ENCODE measurements around the gene GADL1. TPM values are rescaled to one million over a fixed set of nuclear protein-coding genes. Genes with fewer than 3 reads are reported as not detected.

The GADL1 gene
- total RNA-seq, 2 experiments from 2014 or later: not detected

GRCh38 chr3:30871720-30872119 lies 22.7 kb downstream of the GADL1 start:
- Mint-ChIP-seq H3K4me1 (ENCODE audit: low read depth) (no peaks in the 10 kb centered on the region), H3K4me3 (no peak overlapping the region), H3K27me3 (peaks cover 5% of the 10 kb centered on the region), H3K36me3 (ENCODE audit: low read depth) (no peaks in the 10 kb centered on the region), H3K9me3 (no peaks in the 10 kb centered on the region), H3K27ac (no peak overlapping the region)
- intact Hi-C loops (cut with micrococcal nuclease): no loop called here
- DNase-seq (no peak), ATAC-seq (no peak)
- POLR2A ChIA-PET: no interaction called here
- CTCF ChIA-PET: interaction anchor here (1.0 kb wide), 2 partner anchors 16 to 45 kb away, joined by 3 read pairs; no protein-coding TSS in a partner anchor
- no peak for TF ChIP-seq CTCF (IDR thresholded peaks at IDR 0.05)

- POLR2A ChIA-PET: no interaction called here
- no peak for TF ChIP-seq CTCF (IDR thresholded peaks at IDR 0.05)
- peaks cover 3% of the 10 kb centered on the region for H3K27me3 Mint-ChIP-seq
- H3K4me1 Mint-ChIP-seq (ENCODE audit: low read depth): no peaks in the 10 kb centered on the region
- DNase-seq (no peak), ATAC-seq (no peak)
- H3K27ac Mint-ChIP-seq: no peak overlapping the region
- H3K4me3 Mint-ChIP-seq: no peak overlapping the region
- H3K36me3 Mint-ChIP-seq (ENCODE audit: low read depth): no peaks in the 10 kb centered on the region
- CTCF ChIA-PET: no interaction called here
- intact Hi-C loops (cut with micrococcal nuclease): no loop called here
- no peaks in the 10 kb centered on the region for H3K9me3 Mint-ChIP-seq
Measured at GRCh38 chr3:30864836-30865235, 29.6 kb downstream of the GADL1 start.

- Mint-ChIP-seq H3K27me3 (peaks cover 3% of the 10 kb centered on the region), H3K9me3 (no peaks in the 10 kb centered on the region), H3K4me3 (no peak overlapping the region), H3K4me1 (ENCODE audit: low read depth) (no peaks in the 10 kb centered on the region), H3K36me3 (ENCODE audit: low read depth) (no peaks in the 10 kb centered on the region), H3K27ac (no peak overlapping the region)
- DNase-seq: no peak
- CTCF ChIA-PET: interaction anchor here (0.8 kb wide), 1 partner anchor 15 kb away, joined by 3 read pairs; no protein-coding TSS in a partner anchor
- no peak for TF ChIP-seq CTCF (IDR thresholded peaks at IDR 0.05)
- ATAC-seq: no peak
- POLR2A ChIA-PET: no interaction called here
- intact Hi-C loops (cut with micrococcal nuclease): no loop called here
Measured at GRCh38 chr3:30864132-30864531, 30.3 kb downstream of the GADL1 start.

- TF ChIP-seq CTCF (IDR thresholded peaks at IDR 0.05): no peak
- H3K4me1 Mint-ChIP-seq (ENCODE audit: low read depth): no peaks in the 10 kb centered on the region
- CTCF ChIA-PET: no interaction called here
Measured at GRCh38 chr3:30862004-30862403, 32.5 kb downstream of the GADL1 start.

GRCh38 chr3:30858894-30859389 lies 35.5 kb downstream of the GADL1 start:
- H3K4me1 Mint-ChIP-seq (ENCODE audit: low read depth): no peaks in the 10 kb centered on the region
- H3K27ac Mint-ChIP-seq: no peak overlapping the region
- H3K9me3 Mint-ChIP-seq: no peaks in the 10 kb centered on the region
- DNase-seq (no peak), ATAC-seq (no peak)
- no peak overlapping the region for H3K4me3 Mint-ChIP-seq
- TF ChIP-seq CTCF (IDR thresholded peaks at IDR 0.05): no peak
- ChIA-PET CTCF (interaction anchor here (1.6 kb wide), 1 partner anchor 56 kb away, joined by 4 read pairs; no protein-coding TSS in a partner anchor), POLR2A (no interaction called here)
- peaks cover 2% of the 10 kb centered on the region for H3K27me3 Mint-ChIP-seq
- intact Hi-C loops (cut with micrococcal nuclease): no loop called here
- H3K36me3 Mint-ChIP-seq (ENCODE audit: low read depth): no peaks in the 10 kb centered on the region

More at GRCh38 chr3:30862004-30862403, 32.5 kb downstream of the GADL1 start:
- no peak overlapping the region for H3K4me3 Mint-ChIP-seq
- no peak for ATAC-seq
- no peaks in the 10 kb centered on the region for H3K36me3 Mint-ChIP-seq (ENCODE audit: low read depth)
- H3K27me3 Mint-ChIP-seq: peaks cover 3% of the 10 kb centered on the region
- H3K9me3 Mint-ChIP-seq: no peaks in the 10 kb centered on the region
- POLR2A ChIA-PET: no interaction called here
- intact Hi-C loops (cut with micrococcal nuclease): no loop called here
- no peak for DNase-seq
- H3K27ac Mint-ChIP-seq: no peak overlapping the region
